GM12878 (cell line): ENCODE results near the gene CACNA1I. TPM values are rescaled to one million over a fixed set of nuclear protein-coding genes. Genes with fewer than 3 reads are reported as not detected.

Experiments used
- ATAC-seq: fragments of 200-7000 bp; cut with Tn5 transposase; 3 replicates; pipeline ENCODE4 v1.9.1; 2020; ENCODE audit warnings: mild to moderate bottlenecking, moderate library complexity
- BruUV-seq: library from RNA; stranded (reverse); fragments of 400-500 nt; replicated peaks from 2 replicates; lab custom pipeline; 2021; lab: Mats Ljungman, UMichigan
- CTCF ChIA-PET: fragments of 300-600 bp; sonication (Branson Sonifier 250); formaldehyde crosslinking; extraction: SDS; loops from one replicate; lab custom pipeline; 2021; ENCODE audit warnings: inconsistent platforms; lab: Yijun Ruan, JAX
- POLR2A ChIA-PET: fragments of 350-600 bp; formaldehyde crosslinking; extraction: SDS; loops from one replicate; lab custom pipeline; 2021; ENCODE audit warnings: inconsistent platforms; lab: Charles Lee
- RAD21 ChIA-PET: fragments of 300-600 bp; sonication (Branson Sonifier 250); formaldehyde crosslinking; loops from one replicate; lab custom pipeline; 2023; ENCODE audit warnings: antibody characterized with exemption; ENCODE audit not compliant: unreplicated experiment; lab: Charles Lee
- SMC1A ChIA-PET: fragments of 300-600 bp; sonication (Branson Sonifier 250); formaldehyde crosslinking; loops from one replicate; lab custom pipeline; 2023; ENCODE audit not compliant: unreplicated experiment, uncharacterized antibody; lab: Charles Lee
- DNase-seq: peaks from one replicate; pipeline ENCODE4 v3.0.0-alpha.2; 2011; ENCODE audit warnings: low read depth, low spot score
- FAIRE-seq: peaks from 3 replicates; lab custom pipeline; 2011; peaks lifted over from hg19 to GRCh38; lab: Jason Lieb, UNC
- H2AFZ ChIP-seq: 2 replicates; pipeline ENCODE4 v1.6.0; 2011; ENCODE audit warnings: low read depth, low read length, control low read depth; ENCODE audit not compliant: control insufficient read depth
- H3K27ac ChIP-seq: 2 replicates; pipeline ENCODE4 v1.5.1; 2011; ENCODE audit warnings: control low read depth; ENCODE audit not compliant: control insufficient read depth, insufficient read depth
- H3K27me3 ChIP-seq, 2 experiments: replicated peaks in 1 of 2; 2 replicates each; pipeline versions ENCODE4 v1.6.0 to v1.6.1; 2011; ENCODE audit warnings: low read length in 1 of 2; ENCODE audit not compliant: control insufficient read depth in 2 of 2, insufficient read depth in 2 of 2
- H3K36me3 ChIP-seq, 2 experiments: 2 replicates each; pipeline ENCODE4 v1.5.1; 2011; ENCODE audit warnings: low read length in 1 of 2; ENCODE audit not compliant: control insufficient read depth in 2 of 2, insufficient read depth in 2 of 2
- H3K4me1 ChIP-seq: 2 replicates; pipeline ENCODE4 v1.6.1; 2011; ENCODE audit warnings: mild to moderate bottlenecking, low read length, moderate library complexity, mixed read lengths; ENCODE audit not compliant: control insufficient read depth, insufficient read depth
- H3K4me2 ChIP-seq: 2 replicates; pipeline ENCODE4 v1.6.0; 2011; ENCODE audit warnings: control low read depth; ENCODE audit not compliant: control insufficient read depth, insufficient read depth
- H3K4me3 ChIP-seq: fragments of 200-600 bp; sonication (generic); 2 replicates; pipeline ENCODE4 v1.5.1; 2016
- H3K79me2 ChIP-seq: 2 replicates; pipeline ENCODE4 v1.6.0; 2011; ENCODE audit warnings: low read length; ENCODE audit not compliant: control insufficient read depth, insufficient read depth
- H3K9ac ChIP-seq: 2 replicates; pipeline ENCODE4 v1.8.0; 2011; ENCODE audit warnings: low read length, control low read depth, mixed read lengths; ENCODE audit not compliant: control insufficient read depth, insufficient read depth
- H3K9me3 ChIP-seq: replicated peaks from 3 replicates; pipeline ENCODE4 v1.5.1; 2011; ENCODE audit warnings: mild to moderate bottlenecking, low read length; ENCODE audit not compliant: control insufficient read depth, insufficient read depth
- H4K20me1 ChIP-seq: 2 replicates; pipeline ENCODE4 v1.6.0; 2011; ENCODE audit not compliant: control insufficient read depth, insufficient read depth
- CBFB ChIP-seq: IDR thresholded peaks from 2 replicates; pipeline ENCODE4 v1.6.1; 2016; ENCODE audit warnings: antibody characterized with exemption, low read depth
- IRF3 ChIP-seq: fragments of 450-650 bp; IDR thresholded peaks from 2 replicates; pipeline ENCODE4 v1.6.1; 2014; ENCODE audit warnings: mild to moderate bottlenecking
- NFXL1 ChIP-seq: fragments of 450-650 bp; IDR thresholded peaks from 2 replicates; pipeline ENCODE4 v1.6.1; 2017; ENCODE audit warnings: antibody characterized with exemption, mild to moderate bottlenecking, borderline replicate concordance
- SMC3 ChIP-seq: IDR thresholded peaks from 2 replicates; pipeline ENCODE4 v1.6.1; 2011; ENCODE audit warnings: low read length, improper control_type of control experiment, borderline replicate concordance
- WRNIP1 ChIP-seq: IDR thresholded peaks from 2 replicates; pipeline ENCODE4 v1.6.1; 2011; ENCODE audit warnings: low read depth, low read length, improper control_type of control experiment, borderline replicate concordance
- WGBS: methylation state at CpG from one replicate; pipeline ENCODE4 v1.1.6; 2016; ENCODE audit warnings: low lambda C conversion rate; ENCODE audit not compliant: insufficient replicate concordance, insufficient coverage; ENCODE audit errors: missing lambda C conversion rate; 5-methylcytosine and 5-hydroxymethylcytosine counted together
- in situ Hi-C: fragments of 300-500 bp; cut with MboI; formaldehyde crosslinking; loops from 9 replicates; pipeline ENCODE4 v1.14.3; 2018; ENCODE audit warnings: mixed read lengths
- intact Hi-C: fragments of 100-400 bp; cut with micrococcal nuclease; formaldehyde crosslinking; loops from one replicate; pipeline ENCODE4 v1.14.2; 2022; ENCODE audit not compliant: unreplicated experiment
- polyA plus RNA-seq, 11 experiments: library from polyadenylated mRNA; depleted of rRNA in 4 of 11; unstranded in 6 of 11; stranded (reverse) in 5 of 11; fragments of >200 nt; fragmentation: Nextera tagmentation in 4 of 11; fragmentation: Illumina TruSeq in 1 of 11; extraction: Ambion mirVana in 4 of 11; extraction: Trizol in 1 of 11; gene quantifications; 1 replicate in 1 of 11; 2 replicates in 10 of 11; pipeline versions ENCODE4 v1.2.1 to v1.2.3, GENCODE V29; 2011 to 2016; ENCODE audit warnings: inconsistent platforms in 2 of 11, missing spikeins in 2 of 11, low read depth in 1 of 11
- total RNA-seq, 4 experiments: library from RNA; depleted of rRNA in 3 of 4; stranded (reverse); fragments of >200 nt in 3 of 4; fragmentation: Illumina TruSeq in 1 of 4; extraction: Trizol in 1 of 4; gene quantifications; 2 replicates each; pipeline versions ENCODE4 v1.2.1 to v1.2.3, GENCODE V29; 2013 to 2021

CACNA1I gene
- total and polyA plus RNA-seq, 10 of the 15 experiments (the other 5 are each of a cell fraction or from before 2014, with no cell fraction given), result 0.01 to 0.03 TPM; not detected in 8

DNA sequence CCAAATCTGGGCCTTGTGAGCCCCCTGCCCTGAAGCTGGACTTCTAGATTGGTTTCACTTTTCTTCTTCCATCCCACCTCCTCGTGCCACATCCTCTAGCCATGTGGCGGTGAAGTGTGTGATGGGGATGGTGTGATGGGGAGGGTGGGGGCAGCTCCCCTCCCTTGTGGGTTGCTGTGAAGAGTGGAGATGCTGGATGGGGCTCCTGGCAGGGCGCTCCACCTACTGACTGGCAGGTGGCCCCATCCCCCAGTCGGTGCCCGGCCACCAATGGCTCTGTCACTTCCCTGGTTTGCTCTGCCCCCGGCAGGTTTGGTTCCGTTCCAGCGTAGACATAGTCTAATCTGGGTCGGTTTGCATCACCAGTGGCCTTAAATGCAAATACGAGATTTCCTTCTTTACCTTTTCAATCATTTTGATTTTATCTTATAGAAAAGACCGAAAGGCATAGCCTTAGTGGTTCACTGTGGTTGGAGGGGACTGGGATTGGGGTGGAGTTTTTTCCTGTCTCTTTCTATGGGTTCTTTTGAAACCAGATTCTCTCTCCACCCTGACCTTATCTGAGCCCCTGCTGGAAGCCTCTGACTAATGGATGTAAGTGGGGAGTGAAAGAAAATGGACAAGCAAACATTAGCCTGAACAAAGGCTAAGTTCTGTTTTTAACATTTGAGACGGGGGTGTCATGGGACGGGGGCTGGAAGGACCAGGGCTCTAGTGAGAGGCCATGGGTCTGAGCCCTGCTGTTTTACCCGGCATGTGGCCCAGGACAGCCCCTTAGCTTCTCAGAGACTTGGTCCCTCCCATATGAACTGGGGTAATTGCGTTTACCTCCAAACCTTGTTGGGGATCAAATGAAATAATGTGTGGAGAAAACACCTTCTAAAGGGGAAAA lies 149.3 kb downstream of the CACNA1I start:
- no peaks in the 10 kb centered on the region for H4K20me1 ChIP-seq
- no peak overlapping the region for H3K9ac ChIP-seq
- H3K4me2 ChIP-seq, result no peak overlapping the region
- ATAC-seq, result no peak
- H3K79me2 ChIP-seq, result no peaks in the 10 kb centered on the region
- no peak for TF ChIP-seq SMC3
- no peak for TF ChIP-seq IRF3
- TF ChIP-seq WRNIP1, result no peak
- no peak for TF ChIP-seq NFXL1
- TF ChIP-seq CBFB, result no peak
- 38% methylated on average over 15 of the region's 15 CpGs for WGBS
- no peak for DNase-seq
- no TSS peak for BruUV-seq
- CTCF ChIA-PET, result no interaction called here
- H3K4me1 ChIP-seq, result no peaks in the 10 kb centered on the region
- FAIRE-seq, result no peak
- H3K9me3 ChIP-seq, result peaks cover 4% of the 10 kb centered on the region; the same call in 1 of the 3 replicates
- SMC1A ChIA-PET, result no interaction called here
- POLR2A ChIA-PET, result no interaction called here
- no peak overlapping the region for H3K27ac ChIP-seq
- in situ Hi-C loops (no loop called here), intact Hi-C loops (no loop called here)
- RAD21 ChIA-PET, result no interaction called here
- no peaks in the 10 kb centered on the region for H3K27me3 ChIP-seq
- H3K4me3 ChIP-seq, result no peak overlapping the region
- no peaks in the 10 kb centered on the region for H3K36me3 ChIP-seq
- H2AFZ ChIP-seq, result no peak overlapping the region
